ENCODE data around the gene EHD3. TPM values are rescaled to one million over a fixed set of nuclear protein-coding genes. Genes with fewer than 3 reads are reported as not detected.

EHD3 gene
- total RNA-seq, 1 experiment from 2014 or later = not detected

- no peak overlapping the region for H3K27ac ChIP-seq
These were observed 3.5 kb downstream of the EHD3 start for GRCh38 chr2:31237348-31238017.

GRCh38 chr2:31238126-31238905, 4.4 kb downstream of the EHD3 start:
- Histone ChIP-seq H3K9me3 (replicated peaks) (no peaks in the 10 kb centered on the region), H3K27ac (no peak overlapping the region), H3K4me1 (no peaks in the 10 kb centered on the region), H3K27me3 (peaks cover 7% of the 10 kb centered on the region; the same call in 1 of the 2 replicates), H3K36me3 (no peaks in the 10 kb centered on the region), H3K4me3 (no peak overlapping the region)
- no peak for DNase-seq

More at GRCh38 chr2:31237348-31238017, 3.5 kb downstream of the EHD3 start:
- no peak overlapping the region for H3K4me3 ChIP-seq
- H3K4me1 ChIP-seq = no peaks in the 10 kb centered on the region
- H3K9me3 ChIP-seq (replicated peaks) = no peaks in the 10 kb centered on the region
- no peaks in the 10 kb centered on the region for H3K36me3 ChIP-seq
- H3K27me3 ChIP-seq = peaks cover 11% of the 10 kb centered on the region; the same call in 1 of the 2 replicates
- no peak for DNase-seq

GRCh38 chr2:31238906-31239592, 5.1 kb downstream of the EHD3 start:
- Histone ChIP-seq H3K4me1 (no peaks in the 10 kb centered on the region), H3K4me3 (no peak overlapping the region), H3K36me3 (no peaks in the 10 kb centered on the region), H3K27me3 (peaks cover 7% of the 10 kb centered on the region; the same call in 1 of the 2 replicates), H3K27ac (no peak overlapping the region), H3K9me3 (replicated peaks) (no peaks in the 10 kb centered on the region)
- no peak for DNase-seq

- H3K4me3 ChIP-seq = no peak overlapping the region
- H3K27me3 ChIP-seq = peaks cover 7% of the 10 kb centered on the region; the same call in 1 of the 2 replicates
- no peaks in the 10 kb centered on the region for H3K9me3 ChIP-seq (replicated peaks)
- no peaks in the 10 kb centered on the region for H3K36me3 ChIP-seq
- no peaks in the 10 kb centered on the region for H3K4me1 ChIP-seq
- H3K27ac ChIP-seq = no peak overlapping the region
- no peak for DNase-seq
These were observed 5.7 kb downstream of the EHD3 start for GRCh38 chr2:31239593-31240177.

GRCh38 chr2:31240381-31241365, 6.7 kb downstream of the EHD3 start:
- H3K27ac ChIP-seq = no peak overlapping the region
- no peaks in the 10 kb centered on the region for H3K36me3 ChIP-seq
- H3K27me3 ChIP-seq = peaks cover 7% of the 10 kb centered on the region; the same call in 1 of the 2 replicates
- no peak for DNase-seq
- no peak overlapping the region for H3K4me3 ChIP-seq
- no peaks in the 10 kb centered on the region for H3K9me3 ChIP-seq (replicated peaks)
- H3K4me1 ChIP-seq = no peaks in the 10 kb centered on the region

GRCh38 chr2:31241625-31242270, 7.8 kb downstream of the EHD3 start:
- H3K9me3 ChIP-seq (replicated peaks) = no peaks in the 10 kb centered on the region

GRCh38 chr2:31243053-31243452, 9.1 kb downstream of the EHD3 start:
- H3K36me3 ChIP-seq = no peaks in the 10 kb centered on the region
- H3K9me3 ChIP-seq (replicated peaks) = no peaks in the 10 kb centered on the region
- DNase-seq = no peak
- H3K27ac ChIP-seq = no peak overlapping the region
- no peak overlapping the region for H3K4me3 ChIP-seq
- peaks cover 15% of the 10 kb centered on the region; the same call in 1 of the 2 replicates for H3K27me3 ChIP-seq
- H3K4me1 ChIP-seq = no peaks in the 10 kb centered on the region

More at GRCh38 chr2:31241625-31242270, 7.8 kb downstream of the EHD3 start:
- DNase-seq = no peak
- Histone ChIP-seq H3K27me3 (peaks cover 15% of the 10 kb centered on the region; the same call in 1 of the 2 replicates), H3K27ac (no peak overlapping the region), H3K36me3 (no peaks in the 10 kb centered on the region), H3K4me1 (no peaks in the 10 kb centered on the region), H3K4me3 (no peak overlapping the region)

- no peak for DNase-seq
- Histone ChIP-seq H3K4me3 (no peak overlapping the region), H3K27ac (no peak overlapping the region), H3K36me3 (no peaks in the 10 kb centered on the region), H3K4me1 (no peaks in the 10 kb centered on the region), H3K9me3 (replicated peaks) (no peaks in the 10 kb centered on the region), H3K27me3 (peaks cover 15% of the 10 kb centered on the region; the same call in 1 of the 2 replicates)
These were observed 10.1 kb downstream of the EHD3 start for GRCh38 chr2:31244101-31244500.

- Histone ChIP-seq H3K4me3 (no peak overlapping the region), H3K27ac (no peak overlapping the region)
- DNase-seq = no peak
These were observed 12.4 kb downstream of the EHD3 start for GRCh38 chr2:31246184-31246852.

GRCh38 chr2:31247711-31248110, 13.8 kb downstream of the EHD3 start:
- H3K4me3 ChIP-seq = no peak overlapping the region
- no peak for DNase-seq
- H3K36me3 ChIP-seq = no peaks in the 10 kb centered on the region
- H3K27me3 ChIP-seq = peaks cover 13% of the 10 kb centered on the region; the same call in 1 of the 2 replicates
- no peaks in the 10 kb centered on the region for H3K4me1 ChIP-seq
- H3K9me3 ChIP-seq (replicated peaks) = no peaks in the 10 kb centered on the region
- H3K27ac ChIP-seq = no peak overlapping the region

More at GRCh38 chr2:31246184-31246852, 12.4 kb downstream of the EHD3 start:
- Histone ChIP-seq H3K4me1 (no peaks in the 10 kb centered on the region), H3K9me3 (replicated peaks) (no peaks in the 10 kb centered on the region), H3K36me3 (no peaks in the 10 kb centered on the region), H3K27me3 (peaks cover 15% of the 10 kb centered on the region; the same call in 1 of the 2 replicates)

- no peak overlapping the region for H3K4me3 ChIP-seq
- no peaks in the 10 kb centered on the region for H3K9me3 ChIP-seq (replicated peaks)
- no peaks in the 10 kb centered on the region for H3K36me3 ChIP-seq
- DNase-seq = no peak
- no peak overlapping the region for H3K27ac ChIP-seq
- peaks cover 13% of the 10 kb centered on the region; the same call in 1 of the 2 replicates for H3K27me3 ChIP-seq
- H3K4me1 ChIP-seq = no peaks in the 10 kb centered on the region
These were observed 14.2 kb downstream of the EHD3 start for GRCh38 chr2:31248139-31248538.

GRCh38 chr2:31249009-31249690, 15.2 kb downstream of the EHD3 start:
- H3K27ac ChIP-seq = no peak overlapping the region
- H3K27me3 ChIP-seq = peaks cover 15% of the 10 kb centered on the region; the same call in 1 of the 2 replicates
- no peaks in the 10 kb centered on the region for H3K36me3 ChIP-seq
- H3K4me1 ChIP-seq = no peaks in the 10 kb centered on the region
- DNase-seq = no peak
- H3K4me3 ChIP-seq = no peak overlapping the region
- no peaks in the 10 kb centered on the region for H3K9me3 ChIP-seq (replicated peaks)

Data from SJCRH30 (cell line).